ENCODE data around the gene TMEM163.

DNA sequence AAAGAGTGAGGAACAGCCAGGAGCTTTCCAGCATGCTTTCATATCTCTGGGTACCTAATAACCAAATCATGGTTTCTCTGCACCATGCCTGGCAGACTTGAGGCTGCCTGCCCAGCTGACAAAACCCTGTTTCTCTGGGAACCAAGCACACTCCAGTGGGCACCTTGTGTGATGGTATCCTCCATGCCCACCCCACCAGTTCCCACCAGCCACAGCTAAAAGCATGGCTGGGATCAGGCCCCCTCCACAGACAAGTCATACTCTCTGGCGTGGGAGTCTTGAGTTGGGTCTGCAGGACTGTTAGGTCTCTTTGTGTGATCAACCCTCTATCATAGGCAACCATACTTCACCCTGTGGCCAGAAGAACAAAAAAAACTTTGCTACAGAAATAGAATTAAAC is 56.0 kb downstream of the TMEM163 start:
- TF ChIP-seq CTCF (IDR thresholded peaks at IDR 0.05) (no peak), EP300 (IDR thresholded peaks at IDR 0.05) (no peak)
